Measurements from ENCODE around the gene DUSP6.

GRCh38 chr12:89306827-89307473 is 45.4 kb downstream of the DUSP6 start:
- no peak for TF ChIP-seq POLR2A (IDR thresholded peaks at IDR 0.05)
- no peak for TF ChIP-seq CTCF (IDR thresholded peaks at IDR 0.05)
- TF ChIP-seq POLR2AphosphoS5 (IDR thresholded peaks at IDR 0.05), result no peak
